ENCODE measurements around the gene GALNT12.

DNA sequence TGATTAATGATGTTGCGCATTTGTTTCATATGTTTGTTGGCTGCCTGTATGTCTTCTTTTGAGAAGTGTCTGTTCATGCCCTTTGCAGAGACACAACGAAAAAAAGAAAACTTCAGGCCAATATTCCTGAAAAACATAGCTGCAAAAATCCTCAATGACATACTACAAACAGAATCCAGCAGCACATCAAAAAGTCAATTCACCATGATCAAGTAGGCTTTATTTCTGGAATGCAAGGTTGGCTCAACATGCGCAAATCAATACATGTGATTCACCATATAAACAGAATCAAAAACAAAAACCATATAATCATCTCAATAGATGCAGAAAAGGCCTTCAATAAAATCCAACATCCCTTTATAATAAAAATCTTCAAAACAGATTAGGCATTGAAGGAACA is 9.2 kb upstream of the GALNT12 start:
- TF ChIP-seq POLR2AphosphoS5 (IDR thresholded peaks at IDR 0.05; ENCODE audit: borderline replicate concordance, low read depth, low read length) (no peak), EZH2 (IDR thresholded peaks at IDR 0.05) (no peak)

Data from SK-N-MC (cell line).